ENCODE results near the gene TMEM158.
A peak's percentile ranks its signal among the peaks of the same experiment; 100 is the strongest.

Gene TMEM158

GRCh38 chr3:45226206-45226915 is at the start of gene TMEM158:
TMEM158 (minus strand) TSS chr3:45226287; CDS start chr3:45226027, 260 bp downstream.
- DNase-seq (ENCODE audit: low spot score) = peak; percentile 50

- DNase-seq (ENCODE audit: low spot score) = no peak
Observed at GRCh38 chr3:45275006-45275704, 49.1 kb upstream of the TMEM158 start.

GRCh38 chr3:45273681-45274515 is 47.8 kb upstream of the TMEM158 start:
- DNase-seq (ENCODE audit: low spot score) = no peak

- DNase-seq (ENCODE audit: low spot score) = no peak
Observed at GRCh38 chr3:45272828-45273470, 46.9 kb upstream of the TMEM158 start.

GRCh38 chr3:45272032-45272810 is 46.1 kb upstream of the TMEM158 start:
- no peak for DNase-seq (ENCODE audit: low spot score)

- no peak for DNase-seq (ENCODE audit: low spot score)
Observed at GRCh38 chr3:45269952-45270351, 43.9 kb upstream of the TMEM158 start.

- no peak for DNase-seq (ENCODE audit: low spot score)
Observed at GRCh38 chr3:45267097-45267496, 41.0 kb upstream of the TMEM158 start.

GRCh38 chr3:45261333-45262110 is 35.4 kb upstream of the TMEM158 start:
- no peak for DNase-seq (ENCODE audit: low spot score)

GRCh38 chr3:45259133-45259532 is 33.0 kb upstream of the TMEM158 start:
- DNase-seq (ENCODE audit: low spot score) = no peak

GRCh38 chr3:45258317-45258716 is 32.2 kb upstream of the TMEM158 start:
- no peak for DNase-seq (ENCODE audit: low spot score)

- DNase-seq (ENCODE audit: low spot score) = no peak
Observed at GRCh38 chr3:45253316-45253715, 27.2 kb upstream of the TMEM158 start.

GRCh38 chr3:45252826-45253225 is 26.7 kb upstream of the TMEM158 start:
- no peak for DNase-seq (ENCODE audit: low spot score)

- DNase-seq (ENCODE audit: low spot score) = no peak
Observed at GRCh38 chr3:45249391-45249790, 23.3 kb upstream of the TMEM158 start.

GRCh38 chr3:45246241-45246640 is 20.2 kb upstream of the TMEM158 start:
- DNase-seq (ENCODE audit: low spot score) = no peak

GRCh38 chr3:45244356-45244755 is 18.3 kb upstream of the TMEM158 start:
- DNase-seq (ENCODE audit: low spot score) = no peak

GRCh38 chr3:45241206-45241605 is 15.1 kb upstream of the TMEM158 start:
- no peak for DNase-seq (ENCODE audit: low spot score)

GRCh38 chr3:45240292-45240691 is 14.2 kb upstream of the TMEM158 start:
- no peak for DNase-seq (ENCODE audit: low spot score)

GRCh38 chr3:45239254-45239653 is 13.2 kb upstream of the TMEM158 start:
- DNase-seq (ENCODE audit: low spot score) = no peak

GRCh38 chr3:45236964-45237363 is 10.9 kb upstream of the TMEM158 start:
- DNase-seq (ENCODE audit: low spot score) = no peak

GRCh38 chr3:45235409-45235808 is 9.3 kb upstream of the TMEM158 start:
- no peak for DNase-seq (ENCODE audit: low spot score)

GRCh38 chr3:45234250-45234649 is 8.2 kb upstream of the TMEM158 start:
- DNase-seq (ENCODE audit: low spot score) = no peak
